Measurements from ENCODE around the gene SLIRP.
"Not testable (repeated sequence)": the region's sequence is repeated elsewhere in the genome, so short reads cannot be mapped to it uniquely, and the experiment has no call there.

SLIRP gene

GRCh38 chr14:77707724-77708408 is at the start of gene SLIRP, which contains the start of gene ALKBH1:
SLIRP (plus strand) TSS chr14:77708103; CDS start chr14:77708112, 9 bp downstream.
ALKBH1 (minus strand) TSS chr14:77708023; CDS start chr14:77708004, 19 bp downstream.
- peak; percentile 82 to 84 for DNase-seq

- DNase-seq, result no peak
Observed at GRCh38 chr14:77659831-77660230, 48.1 kb upstream of the SLIRP start.

- peak in 1 of 2 donors; percentile 8 for DNase-seq
Observed at GRCh38 chr14:77660754-77661153, 47.1 kb upstream of the SLIRP start.

GRCh38 chr14:77661562-77661961 is 46.3 kb upstream of the SLIRP start:
- DNase-seq, result not testable (repeated sequence)

- DNase-seq, result no peak
Observed at GRCh38 chr14:77663293-77663692, 44.6 kb upstream of the SLIRP start.

- DNase-seq, result no peak
Observed at GRCh38 chr14:77667331-77667730, 40.6 kb upstream of the SLIRP start.

GRCh38 chr14:77673193-77673592 is 34.7 kb upstream of the SLIRP start:
- no peak for DNase-seq

- DNase-seq, result no peak
Observed at GRCh38 chr14:77674931-77675330, 33.0 kb upstream of the SLIRP start.

- no peak for DNase-seq
Observed at GRCh38 chr14:77681196-77682157, 26.4 kb upstream of the SLIRP start.

GRCh38 chr14:77682158-77682553 is 25.7 kb upstream of the SLIRP start:
- DNase-seq, result no peak

- no peak for DNase-seq
Observed at GRCh38 chr14:77691259-77691658, 16.6 kb upstream of the SLIRP start.

- peak in 1 of 2 donors; percentile 38 for DNase-seq
Observed at GRCh38 chr14:77707355-77707723, 564 bp upstream of the SLIRP start.

- no peak for DNase-seq
Observed at GRCh38 chr14:77708749-77709148, 846 bp downstream of the SLIRP start.

GRCh38 chr14:77709412-77709811 is 1.5 kb downstream of the SLIRP start:
- DNase-seq, result peak in 1 of 2 donors; percentile 49

- DNase-seq, result no peak
Observed at GRCh38 chr14:77710364-77710763, 2.5 kb downstream of the SLIRP start.

- no peak for DNase-seq
Observed at GRCh38 chr14:77714926-77715325, 7.0 kb downstream of the SLIRP start.

- no peak for DNase-seq
Observed at GRCh38 chr14:77717608-77718305, 9.9 kb downstream of the SLIRP start.

- no peak for DNase-seq
Observed at GRCh38 chr14:77721437-77721836, 13.5 kb downstream of the SLIRP start.

- no peak for DNase-seq
Observed at GRCh38 chr14:77722301-77722700, 14.4 kb downstream of the SLIRP start.

GRCh38 chr14:77730976-77731497 is 23.1 kb downstream of the SLIRP start:
- no peak for DNase-seq

- DNase-seq, result no peak
Observed at GRCh38 chr14:77738559-77739250, 30.8 kb downstream of the SLIRP start.

- no peak for DNase-seq
Observed at GRCh38 chr14:77741438-77741837, 33.5 kb downstream of the SLIRP start.
